T-helper 2 cell (primary cell): ENCODE results near the gene FLT4.
A peak's percentile ranks its signal among the peaks of the same experiment; 100 is the strongest.
"Not testable (repeated sequence)": the region's sequence is repeated elsewhere in the genome, so short reads cannot be mapped to it uniquely, and the experiment has no call there.

ENCODE experiments used
- DNase-seq, 5 experiments: peaks; one replicate each; pipeline versions ENCODE4 v3.0.0 to v3.0.0-alpha.2; 2012 to 2022
- total RNA-seq, 2 donors: gene quantifications; one replicate each; lab custom pipeline; 2026; lab: John Stamatoyannopoulos, UW

The FLT4 gene
- 1.0 to 2.2 reads per million in 2 donors for total RNA-seq

- DNase-seq, result no peak
These were observed at the start of gene FLT4 for GRCh38 chr5:180649297-180650039. Gene FLT4, minus strand, starts transcription at chr5:180649600. Its CDS starts 55 bp downstream, at chr5:180649545.

- no peak for DNase-seq
These were observed 49.6 kb upstream of the FLT4 start for GRCh38 chr5:180699042-180699441.

- no peak for DNase-seq
These were observed 46.7 kb upstream of the FLT4 start for GRCh38 chr5:180696116-180696515.

- no peak for DNase-seq
These were observed 43.0 kb upstream of the FLT4 start for GRCh38 chr5:180692429-180692828.

- DNase-seq, result no peak
These were observed 41.6 kb upstream of the FLT4 start for GRCh38 chr5:180691046-180691445.

- no peak for DNase-seq
These were observed 41.2 kb upstream of the FLT4 start for GRCh38 chr5:180690562-180690961.

GRCh38 chr5:180689775-180690174, 40.4 kb upstream of the FLT4 start:
- DNase-seq, result no peak

- DNase-seq, result peak in 2 of 5 experiments; percentile 48 to 64
These were observed 39.8 kb upstream of the FLT4 start for GRCh38 chr5:180689071-180689694.

GRCh38 chr5:180688330-180689070, 39.1 kb upstream of the FLT4 start:
- peak in 1 of 5 experiments; percentile 28 for DNase-seq

- DNase-seq, result not testable (repeated sequence)
These were observed 37.4 kb upstream of the FLT4 start for GRCh38 chr5:180686799-180687198.

GRCh38 chr5:180684623-180685161, 35.3 kb upstream of the FLT4 start:
- no peak for DNase-seq

GRCh38 chr5:180683220-180683922, 34.0 kb upstream of the FLT4 start:
- DNase-seq, result no peak

GRCh38 chr5:180682560-180682959, 33.2 kb upstream of the FLT4 start:
- no peak for DNase-seq

GRCh38 chr5:180682008-180682407, 32.6 kb upstream of the FLT4 start:
- DNase-seq, result not testable (repeated sequence)

GRCh38 chr5:180678319-180678718, 28.9 kb upstream of the FLT4 start:
- not testable (repeated sequence) for DNase-seq

GRCh38 chr5:180675036-180675635, 25.7 kb upstream of the FLT4 start:
- DNase-seq, result no peak

GRCh38 chr5:180674090-180674475, 24.7 kb upstream of the FLT4 start:
- DNase-seq, result not testable (repeated sequence)

- no peak for DNase-seq
These were observed 24.1 kb upstream of the FLT4 start for GRCh38 chr5:180673371-180674089.

GRCh38 chr5:180671958-180672524, 22.6 kb upstream of the FLT4 start:
- DNase-seq, result not testable (repeated sequence)

GRCh38 chr5:180670586-180671359, 21.4 kb upstream of the FLT4 start:
- peak in 3 of 5 experiments; percentile 18 to 65 (median 19) for DNase-seq
